ENCODE measurements around the gene EPHB2. TPM values are rescaled to one million over a fixed set of nuclear protein-coding genes. Genes with fewer than 3 reads are reported as not detected.
A peak's percentile ranks its signal among the peaks of the same experiment; 100 is the strongest.

Gene EPHB2
- total RNA-seq, 4 donors from 2014 or later = 7.5 to 27.3 (median 23.8) TPM

DNA sequence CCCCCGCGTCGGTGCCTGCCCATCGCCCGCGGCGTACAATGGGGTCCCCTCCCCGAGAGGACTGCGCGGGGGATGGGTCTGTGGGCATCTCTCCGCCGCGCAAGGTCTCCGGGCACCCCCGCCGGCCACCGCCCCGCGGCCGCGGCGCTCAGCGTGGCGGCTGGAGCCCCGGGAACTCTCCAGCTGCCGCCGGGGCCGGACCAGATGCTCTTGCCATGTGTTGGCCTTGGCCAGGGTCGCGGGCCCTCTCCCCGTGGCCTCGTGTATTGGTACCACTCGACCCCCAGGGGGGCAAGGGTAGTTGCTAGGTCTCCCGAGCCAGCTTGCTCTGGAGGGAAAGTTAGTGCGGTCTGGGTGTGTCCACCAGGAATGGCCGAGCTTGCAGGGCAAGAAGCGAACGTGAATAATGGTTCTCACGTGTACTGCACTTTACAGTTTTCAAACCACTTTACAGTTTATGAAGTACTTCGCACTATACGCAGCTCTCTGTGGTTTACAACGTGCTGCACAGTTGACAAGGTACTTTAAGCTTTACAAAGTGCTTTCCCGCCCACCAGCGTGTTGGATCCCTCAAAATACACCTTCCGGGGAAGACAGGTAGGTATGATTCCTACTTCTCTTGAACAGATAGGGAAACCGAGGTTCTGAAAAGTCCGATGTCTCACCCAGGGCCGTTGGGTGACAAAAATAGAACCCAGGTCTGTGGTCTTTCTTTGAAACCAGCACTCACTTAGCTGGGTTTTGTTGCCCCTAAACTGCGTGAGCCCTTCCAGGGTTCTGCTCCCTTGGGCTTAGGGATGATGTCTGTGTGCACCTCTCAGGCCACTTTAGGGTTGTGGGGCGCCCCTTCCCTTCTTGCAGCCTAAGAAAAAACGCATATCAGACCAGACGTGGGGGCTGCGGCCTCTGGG, 1.2 kb downstream of the EPHB2 start:
- WGBS, 2 donors = 37 to 42% methylated on average over 18 to 28 of the region's 53 CpGs
- Histone ChIP-seq H3K4me1 (peaks cover 5 to 18% of the 10 kb centered on the region in 2 donors), H3K4me3 (replicated peaks in 1 of 3) (peak overlapping the region in 2 of 3 donors; percentile 39 to 54), H3K9me3 (no peaks in the 10 kb centered on the region), H3K27me3 (no peaks in the 10 kb centered on the region), H3K36me3 (no peaks in the 10 kb centered on the region), H3K27ac (no peak overlapping the region)
- intact Hi-C loops (cut with DNase I) = no loop called here
- TF ChIP-seq, protein P1, sequence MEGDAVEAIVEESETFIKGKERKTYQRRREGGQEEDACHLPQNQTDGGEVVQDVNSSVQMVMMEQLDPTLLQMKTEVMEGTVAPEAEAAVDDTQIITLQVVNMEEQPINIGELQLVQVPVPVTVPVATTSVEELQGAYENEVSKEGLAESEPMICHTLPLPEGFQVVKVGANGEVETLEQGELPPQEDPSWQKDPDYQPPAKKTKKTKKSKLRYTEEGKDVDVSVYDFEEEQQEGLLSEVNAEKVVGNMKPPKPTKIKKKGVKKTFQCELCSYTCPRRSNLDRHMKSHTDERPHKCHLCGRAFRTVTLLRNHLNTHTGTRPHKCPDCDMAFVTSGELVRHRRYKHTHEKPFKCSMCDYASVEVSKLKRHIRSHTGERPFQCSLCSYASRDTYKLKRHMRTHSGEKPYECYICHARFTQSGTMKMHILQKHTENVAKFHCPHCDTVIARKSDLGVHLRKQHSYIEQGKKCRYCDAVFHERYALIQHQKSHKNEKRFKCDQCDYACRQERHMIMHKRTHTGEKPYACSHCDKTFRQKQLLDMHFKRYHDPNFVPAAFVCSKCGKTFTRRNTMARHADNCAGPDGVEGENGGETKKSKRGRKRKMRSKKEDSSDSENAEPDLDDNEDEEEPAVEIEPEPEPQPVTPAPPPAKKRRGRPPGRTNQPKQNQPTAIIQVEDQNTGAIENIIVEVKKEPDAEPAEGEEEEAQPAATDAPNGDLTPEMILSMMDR (IDR thresholded peaks at IDR 0.05) = no peak
- no peak for TF ChIP-seq POLR2A (IDR thresholded peaks at IDR 0.05)
- DNase-seq = peak; percentile 20 to 24

- Histone ChIP-seq H3K36me3 (no peaks in the 10 kb centered on the region), H3K4me1 (peaks cover 11 to 24% of the 10 kb centered on the region in 2 donors), H3K9me3 (no peaks in the 10 kb centered on the region), H3K27me3 (no peaks in the 10 kb centered on the region), H3K4me3 (replicated peaks in 1 of 3) (no peak overlapping the region), H3K27ac (no peak overlapping the region)
- intact Hi-C loops (cut with DNase I) = no loop called here
- DNase-seq = no peak
- TF ChIP-seq, protein P1 (IDR thresholded peaks at IDR 0.05) = no peak
- no peak for TF ChIP-seq POLR2A (IDR thresholded peaks at IDR 0.05)
- 83 to 89% methylated on average over 15 to 19 of the region's 19 CpGs for WGBS, 2 donors
Observed at GRCh38 chr1:22712502-22713271, 2.0 kb downstream of the EPHB2 start.

- H3K9me3 ChIP-seq = no peaks in the 10 kb centered on the region
- TF ChIP-seq POLR2A (IDR thresholded peaks at IDR 0.05) = no peak
- TF ChIP-seq, protein P1 (IDR thresholded peaks at IDR 0.05) = no peak
- intact Hi-C loops (cut with DNase I) = no loop called here
- H3K27me3 ChIP-seq = no peaks in the 10 kb centered on the region
- no peaks in the 10 kb centered on the region for H3K36me3 ChIP-seq
- H3K4me3 ChIP-seq (replicated peaks in 1 of 3) = no peak overlapping the region
- no peak for DNase-seq
- WGBS, 2 donors = 89 to 94% methylated on average over 3 of the region's 3 CpGs
- H3K4me1 ChIP-seq = peaks cover 11 to 24% of the 10 kb centered on the region in 2 donors
- no peak overlapping the region for H3K27ac ChIP-seq
Observed at GRCh38 chr1:22714455-22714854, 3.8 kb downstream of the EPHB2 start.

GRCh38 chr1:22717037-22717760, 6.6 kb downstream of the EPHB2 start:
- H3K4me3 ChIP-seq (replicated peaks in 1 of 3) = no peak overlapping the region
- peak; percentile 47 to 60 for DNase-seq
- H3K4me1 ChIP-seq = peaks cover 7 to 11% of the 10 kb centered on the region in 2 donors
- 69% methylated on average over 10 of the region's 11 CpGs for WGBS, 2 donors
- no peaks in the 10 kb centered on the region for H3K9me3 ChIP-seq
- no peaks in the 10 kb centered on the region for H3K36me3 ChIP-seq
- no peak overlapping the region for H3K27ac ChIP-seq
- no peak for TF ChIP-seq POLR2A (IDR thresholded peaks at IDR 0.05)
- TF ChIP-seq, protein P1 (IDR thresholded peaks at IDR 0.05) = no peak
- H3K27me3 ChIP-seq = no peaks in the 10 kb centered on the region
- intact Hi-C loops (cut with DNase I) = no loop called here
